ENCODE results near the gene CDR2L.
A peak's percentile ranks its signal among the peaks of the same experiment; 100 is the strongest.
"Not testable (repeated sequence)": the region's sequence is repeated elsewhere in the genome, so short reads cannot be mapped to it uniquely, and the experiment has no call there.

Gene CDR2L

DNA sequence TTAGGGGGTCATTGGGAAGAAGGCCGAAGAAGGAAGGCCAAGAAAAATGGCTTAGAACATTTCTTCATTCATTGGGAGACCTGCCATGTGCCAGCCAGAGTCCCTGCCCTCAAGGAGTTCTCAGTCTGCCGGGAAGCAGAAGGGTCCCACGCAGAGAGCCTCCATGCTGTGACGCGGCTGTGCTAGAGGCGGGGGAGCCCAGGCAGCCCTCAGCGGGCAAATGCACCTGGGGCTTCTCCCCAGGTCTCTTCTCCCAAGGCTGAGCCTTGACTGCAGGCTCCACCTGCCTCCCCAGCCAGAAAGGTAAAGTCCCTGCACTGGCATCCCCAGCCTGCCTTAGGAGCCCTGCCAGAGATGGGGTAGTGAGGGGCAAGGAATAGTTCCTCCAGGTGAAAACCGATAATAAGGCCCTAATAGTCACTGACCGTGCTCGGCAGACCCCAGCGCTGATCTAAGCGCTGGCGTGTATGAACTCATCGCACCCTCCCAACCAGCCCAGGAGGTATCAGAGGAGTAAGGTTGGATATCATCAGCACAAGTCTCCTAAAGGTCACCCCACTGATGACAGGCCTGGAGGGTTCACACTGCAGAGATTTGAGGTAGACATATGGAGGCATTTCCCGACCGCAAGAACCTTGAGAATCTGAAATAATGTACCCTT, 6.0 kb upstream of the CDR2L start:
- Histone ChIP-seq H3K4me1 (ENCODE audit: control insufficient read depth, insufficient read depth, low read length, poor library complexity, severe bottlenecking) (peaks cover 18% of the 10 kb centered on the region), H3K4me3 (ENCODE audit: insufficient read depth, low read depth, low read length, poor library complexity, severe bottlenecking) (peak overlapping the region; percentile 56), H3K36me3 (ENCODE audit: control insufficient read depth, insufficient read depth, low read length) (no peaks in the 10 kb centered on the region), H3K27ac (ENCODE audit: insufficient read depth, low read length, poor library complexity, severe bottlenecking) (peak overlapping the region; percentile 48), H3K27me3 (replicated peaks; ENCODE audit: control insufficient read depth, insufficient read depth, low read length, poor library complexity, severe bottlenecking) (no peaks in the 10 kb centered on the region), H3K9me3 (ENCODE audit: control insufficient read depth, low read length) (no peaks in the 10 kb centered on the region)
- DNase-seq, result no peak

DNA sequence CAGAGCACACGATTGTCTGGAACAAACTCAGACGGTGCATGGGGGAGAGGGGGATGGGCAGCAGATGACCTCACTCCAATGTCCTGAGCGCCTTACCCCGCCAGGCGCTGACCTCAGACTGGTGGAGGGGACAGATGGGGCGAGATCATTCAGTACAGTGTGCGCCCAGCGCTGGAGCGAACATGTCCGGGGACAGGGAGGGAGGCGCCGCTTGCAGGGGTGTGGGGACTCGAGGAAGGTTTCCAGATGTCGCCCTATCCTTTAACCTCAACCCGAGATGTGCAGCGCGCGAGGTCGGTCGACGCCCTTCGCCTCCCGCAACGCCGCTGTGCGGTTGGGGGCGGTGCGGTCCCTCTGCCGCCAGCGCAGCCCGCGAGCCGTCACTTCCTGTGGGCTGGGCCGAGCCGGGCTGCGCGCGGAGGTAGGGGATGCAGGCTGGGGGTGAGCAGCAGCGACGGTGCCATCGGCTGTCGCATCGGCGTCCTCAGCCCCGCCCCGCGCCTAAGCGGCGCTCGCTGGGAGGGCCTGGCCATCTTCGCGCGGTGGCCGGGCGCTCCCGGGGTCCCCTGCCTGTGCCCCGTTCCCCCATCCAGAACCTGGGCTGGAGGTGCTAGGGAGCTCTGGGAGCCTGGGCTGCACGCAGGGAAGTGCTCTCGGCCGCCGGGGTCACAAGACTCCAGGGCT, 5.3 kb upstream of the CDR2L start:
- Histone ChIP-seq H3K27me3 (replicated peaks; ENCODE audit: control insufficient read depth, insufficient read depth, low read length, poor library complexity, severe bottlenecking) (no peaks in the 10 kb centered on the region), H3K9me3 (ENCODE audit: control insufficient read depth, low read length) (no peaks in the 10 kb centered on the region), H3K4me3 (ENCODE audit: insufficient read depth, low read depth, low read length, poor library complexity, severe bottlenecking) (peak overlapping the region; percentile 56), H3K36me3 (ENCODE audit: control insufficient read depth, insufficient read depth, low read length) (no peaks in the 10 kb centered on the region), H3K27ac (ENCODE audit: insufficient read depth, low read length, poor library complexity, severe bottlenecking) (peak overlapping the region; percentile 66), H3K4me1 (ENCODE audit: control insufficient read depth, insufficient read depth, low read length, poor library complexity, severe bottlenecking) (peaks cover 23% of the 10 kb centered on the region)
- DNase-seq, result peak; percentile 74 to 79 (median 76)

DNA sequence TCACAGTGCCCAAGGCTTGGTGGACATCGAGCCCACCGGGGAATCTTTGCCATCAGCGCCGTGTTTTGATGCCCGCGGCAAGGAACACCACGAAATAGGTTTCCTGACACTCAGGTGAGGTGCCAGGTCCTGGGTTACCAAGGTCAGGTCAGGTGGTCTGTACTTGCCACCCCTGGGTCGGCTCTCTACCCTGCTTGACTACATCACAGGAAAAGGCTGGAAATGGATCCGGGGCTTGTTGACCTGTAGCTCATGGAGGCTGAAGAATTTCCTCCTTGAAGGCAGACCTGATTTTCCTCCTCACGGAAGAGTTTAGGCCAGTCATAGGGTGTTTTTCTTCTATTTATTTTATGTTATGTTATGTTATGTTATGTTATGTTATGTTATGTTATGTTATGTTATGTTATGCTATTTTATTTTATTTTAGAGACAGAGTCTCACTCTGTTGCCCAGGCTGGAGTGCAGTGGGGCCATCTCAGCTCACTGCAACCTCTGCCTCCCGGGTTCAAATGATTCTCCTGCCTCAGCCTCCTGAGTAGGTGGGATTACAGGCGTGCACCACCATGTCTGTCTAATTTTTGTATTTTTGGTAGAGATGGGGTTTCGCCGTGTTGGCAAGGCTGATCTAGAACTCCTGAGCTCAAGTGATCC, 4.6 kb upstream of the CDR2L start:
- Histone ChIP-seq H3K27ac (ENCODE audit: insufficient read depth, low read length, poor library complexity, severe bottlenecking) (peak overlapping the region; percentile 66), H3K4me1 (ENCODE audit: control insufficient read depth, insufficient read depth, low read length, poor library complexity, severe bottlenecking) (peaks cover 25% of the 10 kb centered on the region), H3K4me3 (ENCODE audit: insufficient read depth, low read depth, low read length, poor library complexity, severe bottlenecking) (peak overlapping the region; percentile 56)
- not testable (repeated sequence) for DNase-seq; H3K27me3 ChIP-seq (replicated peaks; ENCODE audit: control insufficient read depth, insufficient read depth, low read length, poor library complexity, severe bottlenecking); H3K36me3 ChIP-seq (ENCODE audit: control insufficient read depth, insufficient read depth, low read length); H3K9me3 ChIP-seq (ENCODE audit: control insufficient read depth, low read length)

DNA sequence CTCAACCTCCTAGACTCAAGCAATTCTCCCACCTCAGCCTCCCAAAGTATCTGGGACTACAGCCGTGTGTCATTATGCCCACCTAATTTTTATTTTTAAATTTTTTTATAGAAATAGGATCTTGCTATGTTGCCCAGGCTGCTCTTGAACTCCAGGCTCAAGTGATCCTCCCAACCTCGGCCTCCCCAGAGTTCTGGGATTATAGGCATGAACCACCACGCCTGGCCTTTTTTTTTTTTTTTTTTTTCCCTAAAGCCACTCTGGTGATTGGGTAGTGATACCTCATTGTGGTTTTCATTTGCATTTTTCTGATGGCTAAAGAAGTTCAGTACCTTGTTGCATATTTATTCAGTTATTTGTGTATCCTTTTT, 1.2 kb upstream of the CDR2L start:
- Histone ChIP-seq H3K27ac (ENCODE audit: insufficient read depth, low read length, poor library complexity, severe bottlenecking) (no peak overlapping the region), H3K9me3 (ENCODE audit: control insufficient read depth, low read length) (no peaks in the 10 kb centered on the region), H3K4me3 (ENCODE audit: insufficient read depth, low read depth, low read length, poor library complexity, severe bottlenecking) (no peak overlapping the region), H3K4me1 (ENCODE audit: control insufficient read depth, insufficient read depth, low read length, poor library complexity, severe bottlenecking) (peaks cover 29% of the 10 kb centered on the region), H3K36me3 (ENCODE audit: control insufficient read depth, insufficient read depth, low read length) (no peaks in the 10 kb centered on the region), H3K27me3 (replicated peaks; ENCODE audit: control insufficient read depth, insufficient read depth, low read length, poor library complexity, severe bottlenecking) (no peaks in the 10 kb centered on the region)
- no peak for DNase-seq

DNA sequence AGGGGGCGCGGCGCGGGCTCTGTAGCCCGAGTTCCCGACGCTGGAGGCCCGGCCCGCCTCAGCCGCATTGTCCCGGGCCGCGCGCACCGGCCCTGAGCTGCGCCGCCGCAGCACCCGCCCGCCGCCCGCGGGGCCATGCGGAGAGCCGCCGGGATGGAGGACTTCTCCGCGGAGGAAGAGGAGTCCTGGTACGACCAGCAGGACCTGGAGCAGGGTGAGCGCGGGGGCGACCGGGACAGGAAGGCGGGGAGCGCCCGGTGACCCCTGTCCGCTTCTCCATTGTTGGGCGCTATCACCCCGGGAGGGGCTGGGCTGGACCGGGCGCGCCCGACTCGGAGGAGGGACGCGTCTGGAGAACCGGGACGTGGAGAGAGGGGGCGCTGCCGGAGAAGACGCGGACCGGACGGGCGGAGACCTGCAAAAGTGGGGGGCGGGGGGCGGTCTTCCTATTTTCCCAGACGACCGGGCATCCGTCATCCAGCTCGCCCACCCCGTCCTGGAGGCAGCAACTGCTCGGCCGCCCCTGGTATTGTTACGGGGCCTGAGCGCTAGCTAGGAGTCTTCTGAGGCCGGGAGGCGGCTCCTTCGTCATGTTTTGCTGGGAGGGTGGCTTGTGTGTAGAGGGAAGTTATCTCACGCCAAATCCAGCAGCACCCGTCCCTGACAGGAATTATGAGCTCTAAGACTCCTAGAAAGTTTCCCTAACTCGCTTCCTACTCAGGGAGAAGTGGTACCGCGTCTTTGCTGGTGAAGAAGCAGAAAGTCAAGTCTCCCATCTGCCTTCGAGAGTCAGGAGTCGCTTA, 678 bp downstream of the CDR2L start:
- Histone ChIP-seq H3K36me3 (ENCODE audit: control insufficient read depth, insufficient read depth, low read length) (no peaks in the 10 kb centered on the region), H3K27me3 (replicated peaks; ENCODE audit: control insufficient read depth, insufficient read depth, low read length, poor library complexity, severe bottlenecking) (no peaks in the 10 kb centered on the region), H3K9me3 (ENCODE audit: control insufficient read depth, low read length) (no peaks in the 10 kb centered on the region), H3K27ac (ENCODE audit: insufficient read depth, low read length, poor library complexity, severe bottlenecking) (no peak overlapping the region), H3K4me3 (ENCODE audit: insufficient read depth, low read depth, low read length, poor library complexity, severe bottlenecking) (peak overlapping the region; percentile 51), H3K4me1 (ENCODE audit: control insufficient read depth, insufficient read depth, low read length, poor library complexity, severe bottlenecking) (peaks cover 15% of the 10 kb centered on the region)
- peak in 1 of 3 donors; percentile 12 for DNase-seq

DNA sequence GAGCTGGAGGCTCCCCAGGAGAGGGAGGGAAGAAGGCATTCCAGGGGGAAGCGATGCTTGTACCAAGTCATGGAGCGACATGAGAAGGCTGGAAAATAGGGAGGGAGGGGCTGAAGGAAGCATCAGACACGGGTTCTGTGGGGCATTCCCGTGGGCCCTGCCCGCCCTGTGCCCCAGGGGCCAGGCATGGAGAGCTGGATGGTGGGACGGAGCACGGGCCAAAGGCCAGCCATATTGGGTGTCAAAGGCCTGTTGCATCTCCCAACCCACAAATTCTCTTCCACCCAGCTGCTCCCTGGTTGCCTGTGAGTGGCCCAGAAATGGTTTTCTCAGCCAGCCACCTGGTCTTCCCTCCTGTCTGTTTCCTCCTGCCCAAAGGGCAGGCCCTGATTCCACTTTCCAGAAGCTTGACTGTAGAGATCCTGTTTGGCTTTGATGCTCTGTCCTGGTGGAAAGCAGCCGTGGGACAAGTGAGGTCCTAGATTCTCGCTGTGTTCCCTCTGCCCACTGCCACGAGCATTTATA, 3.2 kb downstream of the CDR2L start:
- no peak for DNase-seq
- Histone ChIP-seq H3K4me3 (ENCODE audit: insufficient read depth, low read depth, low read length, poor library complexity, severe bottlenecking) (no peak overlapping the region), H3K36me3 (ENCODE audit: control insufficient read depth, insufficient read depth, low read length) (no peaks in the 10 kb centered on the region), H3K9me3 (ENCODE audit: control insufficient read depth, low read length) (no peaks in the 10 kb centered on the region), H3K27me3 (replicated peaks; ENCODE audit: control insufficient read depth, insufficient read depth, low read length, poor library complexity, severe bottlenecking) (no peaks in the 10 kb centered on the region), H3K27ac (ENCODE audit: insufficient read depth, low read length, poor library complexity, severe bottlenecking) (no peak overlapping the region), H3K4me1 (ENCODE audit: control insufficient read depth, insufficient read depth, low read length, poor library complexity, severe bottlenecking) (peaks cover 15% of the 10 kb centered on the region)

DNA sequence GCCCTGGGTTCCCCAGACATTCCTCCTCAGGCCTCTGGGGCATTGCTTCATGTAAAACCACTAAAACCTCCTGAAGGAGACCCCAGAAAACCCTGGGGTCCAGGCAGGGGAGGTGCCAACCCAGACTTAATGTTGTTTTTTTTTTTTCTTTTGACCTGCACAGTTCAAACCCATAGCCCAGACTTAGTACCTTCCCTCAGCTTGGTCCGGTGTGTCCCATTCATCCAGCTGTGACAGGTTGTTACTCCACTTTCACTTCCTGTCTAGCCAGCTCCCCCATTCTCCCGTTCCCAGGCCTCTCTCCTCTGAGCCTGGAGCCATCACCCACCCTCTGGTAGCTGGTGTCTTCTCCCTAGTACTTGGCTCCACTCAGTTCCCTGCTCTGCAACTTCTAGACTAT, 4.8 kb downstream of the CDR2L start:
- H3K9me3 ChIP-seq (ENCODE audit: control insufficient read depth, low read length), result no peaks in the 10 kb centered on the region
- H3K4me3 ChIP-seq (ENCODE audit: insufficient read depth, low read depth, low read length, poor library complexity, severe bottlenecking), result no peak overlapping the region
- peaks cover 8% of the 10 kb centered on the region for H3K4me1 ChIP-seq (ENCODE audit: control insufficient read depth, insufficient read depth, low read length, poor library complexity, severe bottlenecking)
- H3K27ac ChIP-seq (ENCODE audit: insufficient read depth, low read length, poor library complexity, severe bottlenecking), result no peak overlapping the region
- no peaks in the 10 kb centered on the region for H3K36me3 ChIP-seq (ENCODE audit: control insufficient read depth, insufficient read depth, low read length)
- H3K27me3 ChIP-seq (replicated peaks; ENCODE audit: control insufficient read depth, insufficient read depth, low read length, poor library complexity, severe bottlenecking), result no peaks in the 10 kb centered on the region
- no peak for DNase-seq

DNA sequence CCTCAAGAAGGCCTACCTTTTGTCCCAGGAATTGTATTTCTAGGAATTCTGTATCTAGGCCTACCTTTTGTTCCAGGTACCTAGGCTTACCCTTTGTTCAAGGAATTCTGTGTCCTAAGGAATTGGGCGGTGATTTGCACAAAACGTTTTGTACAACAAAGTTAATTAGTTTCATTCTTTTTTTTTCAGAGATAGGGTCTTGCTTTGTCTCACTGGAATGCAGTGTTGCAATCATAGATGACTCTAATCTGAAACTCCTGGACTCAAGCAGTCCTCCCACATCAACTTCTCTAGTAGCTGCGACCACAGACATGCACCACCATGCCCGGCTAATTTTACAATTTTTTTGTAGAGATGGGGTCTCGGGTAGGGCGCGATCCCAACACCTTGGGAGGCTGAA, 7.0 kb downstream of the CDR2L start:
- no peak for DNase-seq
- Histone ChIP-seq H3K27ac (ENCODE audit: insufficient read depth, low read length, poor library complexity, severe bottlenecking) (no peak overlapping the region), H3K27me3 (replicated peaks; ENCODE audit: control insufficient read depth, insufficient read depth, low read length, poor library complexity, severe bottlenecking) (no peaks in the 10 kb centered on the region), H3K36me3 (ENCODE audit: control insufficient read depth, insufficient read depth, low read length) (no peaks in the 10 kb centered on the region), H3K4me1 (ENCODE audit: control insufficient read depth, insufficient read depth, low read length, poor library complexity, severe bottlenecking) (no peaks in the 10 kb centered on the region), H3K4me3 (ENCODE audit: insufficient read depth, low read depth, low read length, poor library complexity, severe bottlenecking) (no peak overlapping the region), H3K9me3 (ENCODE audit: control insufficient read depth, low read length) (no peaks in the 10 kb centered on the region)

DNA sequence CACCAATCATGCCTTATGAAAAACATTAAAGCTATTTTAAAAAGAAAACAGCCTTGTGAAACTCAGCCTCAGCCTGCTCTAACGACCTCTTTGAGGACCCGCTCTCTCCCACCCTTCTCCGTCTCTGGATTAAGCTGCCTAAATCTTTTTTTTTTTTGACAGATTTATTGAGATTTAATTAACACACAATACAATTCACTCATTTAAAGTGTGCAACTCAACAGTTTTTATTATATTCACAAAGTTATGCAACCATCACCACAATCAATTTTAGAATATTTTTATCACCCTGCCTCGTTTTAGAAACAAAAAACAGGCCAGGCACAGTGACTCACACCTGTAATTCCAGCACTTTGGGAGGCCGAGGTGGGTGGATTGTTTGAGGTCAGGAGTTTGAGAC, 8.4 kb downstream of the CDR2L start:
- Histone ChIP-seq H3K9me3 (ENCODE audit: control insufficient read depth, low read length) (no peaks in the 10 kb centered on the region), H3K36me3 (ENCODE audit: control insufficient read depth, insufficient read depth, low read length) (no peaks in the 10 kb centered on the region), H3K4me1 (ENCODE audit: control insufficient read depth, insufficient read depth, low read length, poor library complexity, severe bottlenecking) (no peaks in the 10 kb centered on the region), H3K4me3 (ENCODE audit: insufficient read depth, low read depth, low read length, poor library complexity, severe bottlenecking) (no peak overlapping the region), H3K27me3 (replicated peaks; ENCODE audit: control insufficient read depth, insufficient read depth, low read length, poor library complexity, severe bottlenecking) (no peaks in the 10 kb centered on the region), H3K27ac (ENCODE audit: insufficient read depth, low read length, poor library complexity, severe bottlenecking) (no peak overlapping the region)
- DNase-seq, result no peak

All from effector memory CD4-positive, alpha-beta T cell (primary cell).